HepG2 (cell line): ENCODE results near the gene PIGR. TPM values are rescaled to one million over a fixed set of nuclear protein-coding genes. Genes with fewer than 3 reads are reported as not detected.

Source experiments
- ATAC-seq: fragments of 200-7000 bp; cut with Tn5 transposase; 3 replicates; pipeline ENCODE4 v1.9.1; 2020; ENCODE audit warnings: mild to moderate bottlenecking, moderate library complexity
- BruUV-seq: library from RNA; stranded (reverse); fragments of 400-500 nt; replicated peaks from 2 replicates; lab custom pipeline; 2021; lab: Mats Ljungman, UMichigan
- CTCF ChIA-PET: fragments of 300-600 bp; formaldehyde crosslinking; extraction: SDS; loops from one replicate; lab custom pipeline; 2021; ENCODE audit warnings: low total read pairs, inconsistent platforms, low intra/inter-chr PET ratio; lab: Yijun Ruan, JAX
- POLR2A ChIA-PET: fragments of 350-600 bp; sonication (Branson Sonifier 250); formaldehyde crosslinking; loops from one replicate; lab custom pipeline; 2020; ENCODE audit warnings: antibody characterized with exemption, inconsistent platforms; lab: Yijun Ruan, JAX
- DNase-seq: peaks from one replicate; pipeline ENCODE4 v3.0.0-alpha.2; 2015; ENCODE audit warnings: low spot score
- FAIRE-seq: peaks from 3 replicates; lab custom pipeline; 2011; peaks lifted over from hg19 to GRCh38; lab: Jason Lieb, UNC
- H2AFZ ChIP-seq: one replicate; pipeline ENCODE4 v1.6.1; 2011; ENCODE audit warnings: low read length, inconsistent platforms
- H3K27ac ChIP-seq: fragments of 300-600 bp; 3 replicates; pipeline ENCODE4 v1.8.0; 2011; ENCODE audit warnings: mixed run types, mild to moderate bottlenecking, mixed read lengths, low read length, inconsistent platforms; ENCODE audit not compliant: insufficient read depth; ENCODE audit errors: extremely low read length
- H3K27me3 ChIP-seq, 2 experiments: fragments of 200-600 bp in 1 of 2; 2 replicates in 1 of 2; 3 replicates in 1 of 2; pipeline versions ENCODE4 v1.6.0 to v1.8.0; 2011; ENCODE audit warnings: low read length in 2 of 2, mild to moderate bottlenecking in 2 of 2, moderate library complexity in 2 of 2, inconsistent platforms in 1 of 2; ENCODE audit not compliant: insufficient read depth in 2 of 2, control insufficient read depth in 1 of 2
- H3K36me3 ChIP-seq, 2 experiments: fragments of 200-600 bp in 1 of 2; replicated peaks in 1 of 2; 2 replicates in 1 of 2; 3 replicates in 1 of 2; pipeline versions ENCODE4 v1.5.1 to v1.8.0; 2011; ENCODE audit warnings: low read length in 2 of 2, inconsistent platforms in 1 of 2; ENCODE audit not compliant: insufficient read depth in 2 of 2, control insufficient read depth in 1 of 2
- H3K4me1 ChIP-seq: 2 replicates; pipeline ENCODE4 v1.5.1; 2012; ENCODE audit warnings: low read length, inconsistent platforms; ENCODE audit not compliant: insufficient read depth
- H3K4me2 ChIP-seq: 2 replicates; pipeline ENCODE4 v1.6.0; 2011; ENCODE audit warnings: low read depth, low read length, inconsistent platforms
- H3K4me3 ChIP-seq, 3 experiments: fragments of 200-600 bp in 1 of 3; sonication (generic), shearing (Covaris generic) in 1 of 3; replicated peaks in 1 of 3; 2 replicates each; pipeline ENCODE4 v1.5.1; 2011 to 2016; ENCODE audit warnings: low read length in 3 of 3, inconsistent platforms in 2 of 3, low read depth in 2 of 3, mild to moderate bottlenecking in 2 of 3, control low read depth in 1 of 3, mixed read lengths in 1 of 3; ENCODE audit not compliant: insufficient read depth in 1 of 3
- H3K79me2 ChIP-seq: one replicate; pipeline ENCODE4 v1.6.1; 2011; ENCODE audit warnings: low read length, inconsistent platforms; ENCODE audit not compliant: insufficient read depth
- H3K9ac ChIP-seq: 2 replicates; pipeline ENCODE4 v1.6.0; 2011; ENCODE audit warnings: mild to moderate bottlenecking, low read depth, low read length, inconsistent platforms; ENCODE audit not compliant: insufficient read depth
- H3K9me3 ChIP-seq: 2 replicates; pipeline ENCODE4 v1.5.1; 2012; ENCODE audit warnings: mild to moderate bottlenecking, low read length
- H4K20me1 ChIP-seq: 2 replicates; pipeline ENCODE4 v1.6.0; 2011; ENCODE audit warnings: inconsistent platforms, mild to moderate bottlenecking, low read length, moderate library complexity; ENCODE audit not compliant: insufficient read depth
- AGO1 ChIP-seq: fragments of 200-400 bp; formaldehyde crosslinking; IDR thresholded peaks from 2 replicates; pipeline ENCODE4 v1.6.1; 2017; ENCODE audit warnings: mild to moderate bottlenecking, low read depth, low read length, moderate library complexity; ENCODE audit not compliant: poor library complexity, severe bottlenecking
- HIC2 ChIP-seq: sonication (generic); formaldehyde crosslinking; IDR thresholded peaks from 2 replicates; pipeline ENCODE4 v1.9.0; 2022; ENCODE audit warnings: low read depth, missing genetic modification reagents
- HNF1B ChIP-seq: sonication (generic); formaldehyde crosslinking; IDR thresholded peaks from 2 replicates; pipeline ENCODE4 v1.5.1; 2020; ENCODE audit warnings: mild to moderate bottlenecking, moderate library complexity, missing genetic modification reagents
- PTBP1 ChIP-seq: fragments of 200-400 bp; formaldehyde crosslinking; IDR thresholded peaks from 2 replicates; pipeline ENCODE4 v1.6.1; 2018; ENCODE audit warnings: low read length, low read depth; ENCODE audit not compliant: poor library complexity, severe bottlenecking
- THRA ChIP-seq: sonication (generic); formaldehyde crosslinking; IDR thresholded peaks from 2 replicates; pipeline ENCODE4 v1.4.0; 2020; ENCODE audit warnings: missing genetic modification reagents, borderline replicate concordance
- TIGD3 ChIP-seq: sonication (generic); formaldehyde crosslinking; IDR thresholded peaks from 2 replicates; pipeline ENCODE4 v1.5.1; 2020; ENCODE audit warnings: mild to moderate bottlenecking, missing genetic modification reagents, borderline replicate concordance
- XRCC5 ChIP-seq: fragments of 200-400 bp; formaldehyde crosslinking; optimal IDR thresholded peaks from 2 replicates; pipeline ENCODE3; 2017; ENCODE audit warnings: mild to moderate bottlenecking, low read length
- ZNF17 ChIP-seq: sonication (generic); formaldehyde crosslinking; IDR thresholded peaks from 2 replicates; pipeline ENCODE4 v1.5.0; 2020; ENCODE audit warnings: mild to moderate bottlenecking, missing genetic modification reagents
- WGBS: methylation state at CpG from one replicate; pipeline ENCODE4 v1.1.6; 2017; ENCODE audit warnings: low lambda C conversion rate; 5-methylcytosine and 5-hydroxymethylcytosine counted together
- in situ Hi-C: cut with HindIII; loops from 2 replicates; pipeline ENCODE4 v1.10.0; 2017; ENCODE audit warnings: low pct_unique_long_range_greater_than_20kb; ENCODE audit not compliant: extremely low pct_ligation_motif_present
- intact Hi-C: fragments of 100-400 bp; cut with micrococcal nuclease; formaldehyde crosslinking; loops from one replicate; pipeline ENCODE4 v1.10.0; 2022; ENCODE audit not compliant: unreplicated experiment
- polyA plus RNA-seq, 8 experiments: library from polyadenylated mRNA; depleted of rRNA in 3 of 8; stranded (reverse) in 7 of 8; unstranded in 1 of 8; fragments of >200 nt; fragmentation: Illumina TruSeq in 4 of 8; extraction: Trizol in 4 of 8; gene quantifications; 2 replicates each; pipeline versions ENCODE4 v1.2.1 to v1.2.3, GENCODE V29; 2011 to 2016; ENCODE audit warnings: low read depth in 4 of 8, missing spikeins in 1 of 8, mixed read lengths in 1 of 8; ENCODE audit not compliant: insufficient read depth in 1 of 8
- total RNA-seq, 5 experiments: library from RNA; depleted of rRNA; stranded (reverse); fragments of >200 nt; fragmentation: Illumina TruSeq; extraction: Trizol; gene quantifications; 2 replicates each; pipeline ENCODE4 v1.2.3, GENCODE V29; 2016; ENCODE audit warnings: low read depth in 1 of 5
- TF ChIP-seq, protein P1 (sequence below): sonication (generic); formaldehyde crosslinking; IDR thresholded peaks from 2 replicates; pipeline ENCODE4 v1.5.1; 2020; ENCODE audit warnings: missing genetic modification reagents, mild to moderate bottlenecking, borderline replicate concordance

Gene PIGR
- total and polyA plus RNA-seq, 2 of the 13 experiments (the other 11 are each of a cell fraction or from before 2014, with no cell fraction given): not detected

GRCh38 chr1:206883876-206884275 lies 62.4 kb downstream of the PIGR start:
- H3K27me3 ChIP-seq: peaks cover 0 to 4% of the 10 kb centered on the region in 2 experiments; a peak in 3 of 5 replicates
- intact Hi-C loops (no loop called here), in situ Hi-C loops (no loop called here)
- no peak overlapping the region for H3K9ac ChIP-seq
- H3K9me3 ChIP-seq: peaks cover 7% of the 10 kb centered on the region; the same call in 1 of the 2 replicates
- no peak for DNase-seq
- H3K79me2 ChIP-seq: no peaks in the 10 kb centered on the region
- no peak for TF ChIP-seq XRCC5
- TF ChIP-seq THRA (CRISPR knock-in tag): no peak
- TF ChIP-seq ZNF17: no peak
- TF ChIP-seq, protein P1, sequence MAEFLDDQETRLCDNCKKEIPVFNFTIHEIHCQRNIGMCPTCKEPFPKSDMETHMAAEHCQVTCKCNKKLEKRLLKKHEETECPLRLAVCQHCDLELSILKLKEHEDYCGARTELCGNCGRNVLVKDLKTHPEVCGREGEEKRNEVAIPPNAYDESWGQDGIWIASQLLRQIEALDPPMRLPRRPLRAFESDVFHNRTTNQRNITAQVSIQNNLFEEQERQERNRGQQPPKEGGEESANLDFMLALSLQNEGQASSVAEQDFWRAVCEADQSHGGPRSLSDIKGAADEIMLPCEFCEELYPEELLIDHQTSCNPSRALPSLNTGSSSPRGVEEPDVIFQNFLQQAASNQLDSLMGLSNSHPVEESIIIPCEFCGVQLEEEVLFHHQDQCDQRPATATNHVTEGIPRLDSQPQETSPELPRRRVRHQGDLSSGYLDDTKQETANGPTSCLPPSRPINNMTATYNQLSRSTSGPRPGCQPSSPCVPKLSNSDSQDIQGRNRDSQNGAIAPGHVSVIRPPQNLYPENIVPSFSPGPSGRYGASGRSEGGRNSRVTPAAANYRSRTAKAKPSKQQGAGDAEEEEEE (CRISPR knock-in tag): no peak
- no peak for TF ChIP-seq HIC2 (CRISPR knock-in tag)
- TF ChIP-seq PTBP1: no peak
- no peak for TF ChIP-seq HNF1B (CRISPR knock-in tag)
- no peak for TF ChIP-seq AGO1
- TF ChIP-seq TIGD3 (CRISPR knock-in tag): no peak
- H3K27ac ChIP-seq: no peak overlapping the region
- H3K4me3 ChIP-seq: no peak overlapping the region
- FAIRE-seq: no peak
- H3K36me3 ChIP-seq: no peaks in the 10 kb centered on the region
- no peak for ATAC-seq
- no peak overlapping the region for H2AFZ ChIP-seq
- 3% methylated on average over 2 of the region's 2 CpGs for WGBS
- H3K4me2 ChIP-seq: no peak overlapping the region
- CTCF ChIA-PET: no interaction called here
- no peaks in the 10 kb centered on the region for H4K20me1 ChIP-seq
- BruUV-seq: no TSS peak
- POLR2A ChIA-PET: no interaction called here
- H3K4me1 ChIP-seq: no peaks in the 10 kb centered on the region
